Measurements from ENCODE around the gene NUP160.

- no peak for TF ChIP-seq POLR2A (IDR thresholded peaks at IDR 0.05; ENCODE audit: low read length)
- TF ChIP-seq CEBPB (IDR thresholded peaks at IDR 0.05) = no peak
- no peak for TF ChIP-seq NPAS2 (CRISPR knock-in tag; IDR thresholded peaks at IDR 0.05; ENCODE audit: borderline replicate concordance)
- no peak for TF ChIP-seq HMGXB4 (CRISPR knock-in tag; IDR thresholded peaks at IDR 0.05; ENCODE audit: borderline replicate concordance)
- no peak for TF ChIP-seq MAX (IDR thresholded peaks at IDR 0.05)
- TF ChIP-seq REST (IDR thresholded peaks at IDR 0.05) = no peak
- TF ChIP-seq POLR2AphosphoS2 (conservative IDR thresholded peaks at IDR 0.05; ENCODE audit: low read length) = no peak
Observed at GRCh38 chr11:47863898-47864430, 15.8 kb upstream of the NUP160 start.

Data from A549 (cell line).